IPS DF 6.9 (cell line): ENCODE measurements around the gene AKAP12.

Source experiments
- DNase-seq: peaks from one replicate; pipeline ENCODE4 v3.0.0-alpha.2; 2013; ENCODE audit warnings: low read depth, low spot score
- H3K27ac ChIP-seq: one replicate; pipeline ENCODE4 v1.5.1; 2013; ENCODE audit warnings: low read length, control low read depth
- H3K27me3 ChIP-seq: 2 replicates; pipeline ENCODE4 v1.6.1; 2013; ENCODE audit warnings: mild to moderate bottlenecking, low read length; ENCODE audit not compliant: control insufficient read depth, insufficient read depth
- H3K36me3 ChIP-seq: 2 replicates; pipeline ENCODE4 v1.6.1; 2013; ENCODE audit warnings: low read length; ENCODE audit not compliant: control insufficient read depth, insufficient read depth
- H3K4me1 ChIP-seq: 2 replicates; pipeline ENCODE4 v1.6.1; 2013; ENCODE audit warnings: low read length; ENCODE audit not compliant: control insufficient read depth, insufficient read depth
- H3K4me3 ChIP-seq: 2 replicates; pipeline ENCODE4 v1.5.1; 2013; ENCODE audit warnings: mild to moderate bottlenecking, low read length
- H3K9me3 ChIP-seq: 2 replicates; pipeline ENCODE4 v1.6.1; 2013; ENCODE audit warnings: low read length, inconsistent platforms; ENCODE audit not compliant: control insufficient read depth, insufficient read depth
- WGBS: extraction: QIAGEN DNeasy Blood & Tissue Kit; methylation state at CpG from one replicate; pipeline ENCODE4 v1.1.7; 2013; ENCODE audit warnings: mixed read lengths, missing lambda C conversion rate; ENCODE audit not compliant: insufficient read length, insufficient coverage; 5-methylcytosine and 5-hydroxymethylcytosine counted together

The AKAP12 gene

GRCh38 chr6:151236668-151237401, 2.9 kb upstream of the AKAP12 start:
- H3K4me3 ChIP-seq: no peak overlapping the region
- no peaks in the 10 kb centered on the region for H3K36me3 ChIP-seq
- no peaks in the 10 kb centered on the region for H3K4me1 ChIP-seq
- no peaks in the 10 kb centered on the region for H3K9me3 ChIP-seq
- H3K27me3 ChIP-seq: no peaks in the 10 kb centered on the region
- no peak for DNase-seq
- no CpG with 5 or more reads among the region's 6 CpGs for WGBS
- H3K27ac ChIP-seq: no peak overlapping the region

GRCh38 chr6:151240036-151240685, 394 bp downstream of the AKAP12 start:
- WGBS: no CpG with 5 or more reads among the region's 60 CpGs
- Histone ChIP-seq H3K4me1 (peaks cover 2% of the 10 kb centered on the region; the same call in 1 of the 2 replicates), H3K9me3 (no peaks in the 10 kb centered on the region), H3K36me3 (no peaks in the 10 kb centered on the region), H3K4me3 (peak overlapping the region; percentile 78; the same call in 1 of the 2 replicates), H3K27ac (no peak overlapping the region), H3K27me3 (no peaks in the 10 kb centered on the region)
- DNase-seq: no peak

GRCh38 chr6:151240791-151241642, 1.2 kb downstream of the AKAP12 start:
- no peak for DNase-seq
- Histone ChIP-seq H3K4me1 (peaks cover 2% of the 10 kb centered on the region; the same call in 1 of the 2 replicates), H3K36me3 (no peaks in the 10 kb centered on the region), H3K27me3 (no peaks in the 10 kb centered on the region), H3K27ac (no peak overlapping the region), H3K4me3 (peak overlapping the region; percentile 78), H3K9me3 (no peaks in the 10 kb centered on the region)
- no CpG with 5 or more reads among the region's 68 CpGs for WGBS

- H3K36me3 ChIP-seq: no peaks in the 10 kb centered on the region
- WGBS: no CpG with 5 or more reads among the region's 5 CpGs
- H3K4me1 ChIP-seq: peaks cover 2% of the 10 kb centered on the region; the same call in 1 of the 2 replicates
- H3K9me3 ChIP-seq: no peaks in the 10 kb centered on the region
- no peak overlapping the region for H3K27ac ChIP-seq
- H3K4me3 ChIP-seq: no peak overlapping the region; the same call in 1 of the 2 replicates
- H3K27me3 ChIP-seq: no peaks in the 10 kb centered on the region
- no peak for DNase-seq
These were observed 2.1 kb downstream of the AKAP12 start for GRCh38 chr6:151241853-151242252.

GRCh38 chr6:151242420-151242861, 2.7 kb downstream of the AKAP12 start:
- no CpG with 5 or more reads among the region's 7 CpGs for WGBS
- Histone ChIP-seq H3K4me3 (no peak overlapping the region), H3K4me1 (peaks cover 2% of the 10 kb centered on the region; the same call in 1 of the 2 replicates), H3K36me3 (no peaks in the 10 kb centered on the region), H3K27ac (no peak overlapping the region), H3K27me3 (no peaks in the 10 kb centered on the region), H3K9me3 (no peaks in the 10 kb centered on the region)
- no peak for DNase-seq

GRCh38 chr6:151243481-151243880, 3.7 kb downstream of the AKAP12 start:
- peaks cover 2% of the 10 kb centered on the region; the same call in 1 of the 2 replicates for H3K4me1 ChIP-seq
- WGBS: no CpG with 5 or more reads among the region's 5 CpGs
- no peak overlapping the region for H3K27ac ChIP-seq
- no peaks in the 10 kb centered on the region for H3K36me3 ChIP-seq
- H3K9me3 ChIP-seq: no peaks in the 10 kb centered on the region
- no peaks in the 10 kb centered on the region for H3K27me3 ChIP-seq
- no peak overlapping the region for H3K4me3 ChIP-seq
- DNase-seq: no peak

- no peak for DNase-seq
- Histone ChIP-seq H3K27me3 (no peaks in the 10 kb centered on the region), H3K36me3 (no peaks in the 10 kb centered on the region), H3K9me3 (no peaks in the 10 kb centered on the region), H3K4me3 (no peak overlapping the region), H3K4me1 (peaks cover 2% of the 10 kb centered on the region; the same call in 1 of the 2 replicates), H3K27ac (no peak overlapping the region)
- no CpG with 5 or more reads among the region's 6 CpGs for WGBS
These were observed 7.7 kb downstream of the AKAP12 start for GRCh38 chr6:151247490-151247889.

GRCh38 chr6:151248295-151248694, 8.5 kb downstream of the AKAP12 start:
- no peaks in the 10 kb centered on the region for H3K27me3 ChIP-seq
- no peaks in the 10 kb centered on the region for H3K4me1 ChIP-seq
- H3K36me3 ChIP-seq: no peaks in the 10 kb centered on the region
- no CpG with 5 or more reads among the region's 3 CpGs for WGBS
- no peaks in the 10 kb centered on the region for H3K9me3 ChIP-seq
- DNase-seq: no peak
- H3K27ac ChIP-seq: no peak overlapping the region
- no peak overlapping the region for H3K4me3 ChIP-seq

GRCh38 chr6:151252634-151253033, 12.9 kb downstream of the AKAP12 start:
- H3K4me1 ChIP-seq: no peaks in the 10 kb centered on the region
- H3K36me3 ChIP-seq: no peaks in the 10 kb centered on the region
- no peak overlapping the region for H3K4me3 ChIP-seq
- H3K27me3 ChIP-seq: no peaks in the 10 kb centered on the region
- no peaks in the 10 kb centered on the region for H3K9me3 ChIP-seq
- no peak for DNase-seq
- H3K27ac ChIP-seq: no peak overlapping the region
- no CpG with 5 or more reads among the region's 6 CpGs for WGBS

GRCh38 chr6:151254451-151255081, 14.8 kb downstream of the AKAP12 start:
- Histone ChIP-seq H3K9me3 (no peaks in the 10 kb centered on the region), H3K36me3 (no peaks in the 10 kb centered on the region), H3K4me1 (no peaks in the 10 kb centered on the region), H3K27ac (no peak overlapping the region), H3K4me3 (no peak overlapping the region), H3K27me3 (no peaks in the 10 kb centered on the region)
- no peak for DNase-seq
- WGBS: no CpG with 5 or more reads among the region's 14 CpGs
